Measurements from ENCODE around the gene MOAP1.

GRCh38 chr14:93150227-93151208, 34.2 kb downstream of the MOAP1 start:
- no peak for TF ChIP-seq ZNF512 (CRISPR knock-in tag; IDR thresholded peaks at IDR 0.05; ENCODE audit: borderline replicate concordance)
- TF ChIP-seq MXD4 (CRISPR knock-in tag; IDR thresholded peaks at IDR 0.05; ENCODE audit: borderline replicate concordance), result no peak
- TF ChIP-seq CTCF (IDR thresholded peaks at IDR 0.05), result no peak
- no peak for TF ChIP-seq ZNF532 (CRISPR knock-in tag; IDR thresholded peaks at IDR 0.05; ENCODE audit: borderline replicate concordance)
- no peak for TF ChIP-seq IRF1 (CRISPR knock-in tag; IDR thresholded peaks at IDR 0.05)
- no peak for TF ChIP-seq ZBTB21 (CRISPR knock-in tag; IDR thresholded peaks at IDR 0.05; ENCODE audit: borderline replicate concordance)
- no peak for TF ChIP-seq CBFB (CRISPR knock-in tag; IDR thresholded peaks at IDR 0.05; ENCODE audit: low read depth)
- no peak for TF ChIP-seq GABPB1 (CRISPR knock-in tag; IDR thresholded peaks at IDR 0.05)
- TF ChIP-seq ZNF121 (CRISPR knock-in tag; IDR thresholded peaks at IDR 0.05), result no peak
- TF ChIP-seq SOX15 (CRISPR knock-in tag; IDR thresholded peaks at IDR 0.05), result no peak
